Natural killer cell treated with Interleukin-12 subunit alpha and Interleukin-12 subunit beta and Interleukin-15 and Interleukin-18, amount 100 ng/mL, for 72 hours (primary cell): ENCODE data around the gene RARA. TPM values are rescaled to one million over a fixed set of nuclear protein-coding genes. Genes with fewer than 3 reads are reported as not detected.

Experiments used
- ATAC-seq, 2 donors: fragments of 150-1000 bp; cut with Tn5 transposase in 1 of 2; sonication (Bioruptor Pico), chemical (Tn5 transposase) in 1 of 2; 2 replicates each; pipeline ENCODE4 v1.10.0; 2021
- DNase-seq: peaks from one replicate; pipeline ENCODE4 v3.0.0; 2022; ENCODE audit warnings: low spot score
- H3K27ac Mint-ChIP-seq, 2 donors: 1 replicate in 1 of 2; 2 replicates in 1 of 2; pipeline ENCODE4 v1.8.0; 2022; ENCODE audit warnings: mixed read lengths in 2 of 2, mild to moderate bottlenecking in 1 of 2, moderate library complexity in 1 of 2
- H3K27me3 Mint-ChIP-seq, 2 donors: 1 replicate in 1 of 2; 2 replicates in 1 of 2; pipeline ENCODE4 v1.8.0; 2022; ENCODE audit warnings: mixed read lengths in 2 of 2
- H3K36me3 Mint-ChIP-seq: one replicate; pipeline ENCODE4 v1.8.0; 2022; ENCODE audit warnings: mixed read lengths
- H3K4me1 Mint-ChIP-seq, 2 donors: 1 replicate in 1 of 2; 2 replicates in 1 of 2; pipeline ENCODE4 v1.8.0; 2022; ENCODE audit warnings: low read depth in 2 of 2, mixed read lengths in 2 of 2, mild to moderate bottlenecking in 1 of 2
- H3K4me3 Mint-ChIP-seq: one replicate; pipeline ENCODE4 v1.8.0; 2022; ENCODE audit warnings: mixed read lengths
- H3K9me3 Mint-ChIP-seq: 2 replicates; pipeline ENCODE4 v1.8.0; 2022; ENCODE audit warnings: mixed read lengths
- total RNA-seq, 2 donors: library from RNA; stranded (reverse); gene quantifications; one replicate each; pipeline ENCODE4 v1.2.3, GENCODE V29; 2022

The RARA gene
- total RNA-seq, 2 donors from 2014 or later: 26.4 to 37.8 TPM

GRCh38 chr17:40352237-40352778 is 43.3 kb downstream of the RARA start:
- Mint-ChIP-seq H3K4me3 (peak overlapping the region; percentile 50), H3K27ac (peak overlapping the region; percentile 61 to 96), H3K9me3 (no peaks in the 10 kb centered on the region), H3K27me3 (no peaks in the 10 kb centered on the region), H3K36me3 (no peaks in the 10 kb centered on the region), H3K4me1 (peaks cover 26 to 39% of the 10 kb centered on the region in 2 donors)
- no peak for DNase-seq
- no peak for ATAC-seq

- Mint-ChIP-seq H3K4me1 (peaks cover 23 to 34% of the 10 kb centered on the region in 2 donors), H3K9me3 (no peaks in the 10 kb centered on the region), H3K4me3 (peak overlapping the region; percentile 50), H3K27ac (peak overlapping the region; percentile 61 to 96), H3K27me3 (no peaks in the 10 kb centered on the region), H3K36me3 (no peaks in the 10 kb centered on the region)
- DNase-seq (peak; percentile 72), ATAC-seq (peak; percentile 85 to 89)
These were observed 43.9 kb downstream of the RARA start for GRCh38 chr17:40352779-40353394.

GRCh38 chr17:40354221-40355122 is 45.5 kb downstream of the RARA start:
- Mint-ChIP-seq H3K4me3 (no peak overlapping the region), H3K4me1 (peaks cover 20 to 24% of the 10 kb centered on the region in 2 donors), H3K27me3 (no peaks in the 10 kb centered on the region), H3K9me3 (no peaks in the 10 kb centered on the region), H3K27ac (no peak overlapping the region), H3K36me3 (no peaks in the 10 kb centered on the region)
- DNase-seq (no peak), ATAC-seq (no peak)

GRCh38 chr17:40355123-40355803 is 46.3 kb downstream of the RARA start:
- Mint-ChIP-seq H3K4me3 (no peak overlapping the region), H3K36me3 (no peaks in the 10 kb centered on the region), H3K9me3 (no peaks in the 10 kb centered on the region), H3K27ac (no peak overlapping the region), H3K27me3 (peaks cover 0 to 3% of the 10 kb centered on the region in 2 donors), H3K4me1 (peaks cover 12 to 20% of the 10 kb centered on the region in 2 donors)
- ATAC-seq (peak; percentile 69 to 77), DNase-seq (peak; percentile 78)

GRCh38 chr17:40355804-40356758 is 47.1 kb downstream of the RARA start:
- Mint-ChIP-seq H3K36me3 (no peaks in the 10 kb centered on the region), H3K9me3 (no peaks in the 10 kb centered on the region), H3K4me3 (no peak overlapping the region), H3K27me3 (peaks cover 3 to 6% of the 10 kb centered on the region in 2 donors), H3K27ac (no peak overlapping the region), H3K4me1 (peaks cover 14 to 20% of the 10 kb centered on the region in 2 donors)
- no peak for DNase-seq
- no peak for ATAC-seq

GRCh38 chr17:40356990-40357881 is 48.3 kb downstream of the RARA start:
- H3K9me3 Mint-ChIP-seq: no peaks in the 10 kb centered on the region

GRCh38 chr17:40358323-40359038 is 49.5 kb downstream of the RARA start:
- Mint-ChIP-seq H3K9me3 (no peaks in the 10 kb centered on the region), H3K36me3 (no peaks in the 10 kb centered on the region), H3K27ac (peak overlapping the region in 1 of 2 donors; percentile 32), H3K4me1 (peaks cover 10 to 13% of the 10 kb centered on the region in 2 donors), H3K4me3 (peak overlapping the region; percentile 36), H3K27me3 (peaks cover 4 to 10% of the 10 kb centered on the region in 2 donors)
- DNase-seq: peak; percentile 90
- peak; percentile 66 to 72 for ATAC-seq

More at GRCh38 chr17:40356990-40357881, 48.3 kb downstream of the RARA start:
- DNase-seq (no peak), ATAC-seq (no peak)
- Mint-ChIP-seq H3K27me3 (peaks cover 3 to 10% of the 10 kb centered on the region in 2 donors), H3K27ac (no peak overlapping the region), H3K4me3 (no peak overlapping the region), H3K4me1 (peaks cover 16 to 18% of the 10 kb centered on the region in 2 donors), H3K36me3 (no peaks in the 10 kb centered on the region)

- Mint-ChIP-seq H3K4me3 (no peak overlapping the region), H3K9me3 (no peaks in the 10 kb centered on the region), H3K27me3 (peaks cover 5 to 10% of the 10 kb centered on the region in 2 donors), H3K36me3 (no peaks in the 10 kb centered on the region), H3K27ac (no peak overlapping the region), H3K4me1 (peaks cover 12 to 13% of the 10 kb centered on the region in 2 donors)
- DNase-seq (no peak), ATAC-seq (no peak)
These were observed 51.1 kb downstream of the RARA start for GRCh38 chr17:40360091-40360490.

- H3K4me3 Mint-ChIP-seq: peak overlapping the region; percentile 15
- H3K4me1 Mint-ChIP-seq: peaks cover 12 to 13% of the 10 kb centered on the region in 2 donors
These were observed 52.3 kb downstream of the RARA start for GRCh38 chr17:40361063-40361924.

GRCh38 chr17:40361925-40362695 is 53.1 kb downstream of the RARA start:
- Mint-ChIP-seq H3K27ac (no peak overlapping the region), H3K4me3 (peak overlapping the region; percentile 55), H3K9me3 (no peaks in the 10 kb centered on the region), H3K4me1 (peaks cover 12 to 13% of the 10 kb centered on the region in 2 donors), H3K27me3 (peaks cover 5 to 10% of the 10 kb centered on the region in 2 donors), H3K36me3 (no peaks in the 10 kb centered on the region)
- DNase-seq (no peak), ATAC-seq (no peak)

More at GRCh38 chr17:40361063-40361924, 52.3 kb downstream of the RARA start:
- peaks cover 5 to 10% of the 10 kb centered on the region in 2 donors for H3K27me3 Mint-ChIP-seq
- H3K36me3 Mint-ChIP-seq: no peaks in the 10 kb centered on the region
- H3K27ac Mint-ChIP-seq: peak overlapping the region in 1 of 2 donors; percentile 23
- no peaks in the 10 kb centered on the region for H3K9me3 Mint-ChIP-seq
- ATAC-seq (no peak), DNase-seq (no peak)
